GM12878 (cell line): ENCODE data around the gene UBB. TPM values are rescaled to one million over a fixed set of nuclear protein-coding genes. Genes with fewer than 3 reads are reported as not detected.
A peak's percentile ranks its signal among the peaks of the same experiment; 100 is the strongest.

Source experiments
- ATAC-seq: fragments of 200-7000 bp; cut with Tn5 transposase; 3 replicates; pipeline ENCODE4 v1.9.1; 2020; ENCODE audit warnings: mild to moderate bottlenecking, moderate library complexity
- Bru-seq: library from RNA; stranded (reverse); fragments of 400-500 nt; gene quantifications from one replicate; lab custom pipeline; 2021; lab: Mats Ljungman, UMichigan
- BruChase-seq, 2 experiments: library from RNA; stranded (reverse); fragments of 400-500 nt; gene quantifications; one replicate each; lab custom pipeline; 2021; lab: Mats Ljungman, UMichigan
- BruUV-seq: library from RNA; stranded (reverse); fragments of 400-500 nt; replicated peaks from 2 replicates; lab custom pipeline; 2021; lab: Mats Ljungman, UMichigan
- CTCF ChIA-PET: fragments of 300-600 bp; sonication (Branson Sonifier 250); formaldehyde crosslinking; extraction: SDS; loops from one replicate; lab custom pipeline; 2021; ENCODE audit warnings: inconsistent platforms; lab: Yijun Ruan, JAX
- POLR2A ChIA-PET: fragments of 350-600 bp; formaldehyde crosslinking; extraction: SDS; loops from one replicate; lab custom pipeline; 2021; ENCODE audit warnings: inconsistent platforms; lab: Charles Lee
- RAD21 ChIA-PET: fragments of 300-600 bp; sonication (Branson Sonifier 250); formaldehyde crosslinking; loops from one replicate; lab custom pipeline; 2023; ENCODE audit warnings: antibody characterized with exemption; ENCODE audit not compliant: unreplicated experiment; lab: Charles Lee
- SMC1A ChIA-PET: fragments of 300-600 bp; sonication (Branson Sonifier 250); formaldehyde crosslinking; loops from one replicate; lab custom pipeline; 2023; ENCODE audit not compliant: unreplicated experiment, uncharacterized antibody; lab: Charles Lee
- DNase-seq: peaks from one replicate; pipeline ENCODE4 v3.0.0-alpha.2; 2011; ENCODE audit warnings: low read depth, low spot score
- FAIRE-seq: peaks from 3 replicates; lab custom pipeline; 2011; peaks lifted over from hg19 to GRCh38; lab: Jason Lieb, UNC
- H2AFZ ChIP-seq: 2 replicates; pipeline ENCODE4 v1.6.0; 2011; ENCODE audit warnings: low read depth, low read length, control low read depth; ENCODE audit not compliant: control insufficient read depth
- H3K27ac ChIP-seq: 2 replicates; pipeline ENCODE4 v1.5.1; 2011; ENCODE audit warnings: control low read depth; ENCODE audit not compliant: control insufficient read depth, insufficient read depth
- H3K27me3 ChIP-seq, 2 experiments: replicated peaks in 1 of 2; 2 replicates each; pipeline versions ENCODE4 v1.6.0 to v1.6.1; 2011; ENCODE audit warnings: low read length in 1 of 2; ENCODE audit not compliant: control insufficient read depth in 2 of 2, insufficient read depth in 2 of 2
- H3K36me3 ChIP-seq, 2 experiments: 2 replicates each; pipeline ENCODE4 v1.5.1; 2011; ENCODE audit warnings: low read length in 1 of 2; ENCODE audit not compliant: control insufficient read depth in 2 of 2, insufficient read depth in 2 of 2
- H3K4me1 ChIP-seq: 2 replicates; pipeline ENCODE4 v1.6.1; 2011; ENCODE audit warnings: mild to moderate bottlenecking, low read length, moderate library complexity, mixed read lengths; ENCODE audit not compliant: control insufficient read depth, insufficient read depth
- H3K4me2 ChIP-seq: 2 replicates; pipeline ENCODE4 v1.6.0; 2011; ENCODE audit warnings: control low read depth; ENCODE audit not compliant: control insufficient read depth, insufficient read depth
- H3K4me3 ChIP-seq: fragments of 200-600 bp; sonication (generic); 2 replicates; pipeline ENCODE4 v1.5.1; 2016
- H3K79me2 ChIP-seq: 2 replicates; pipeline ENCODE4 v1.6.0; 2011; ENCODE audit warnings: low read length; ENCODE audit not compliant: control insufficient read depth, insufficient read depth
- H3K9ac ChIP-seq: 2 replicates; pipeline ENCODE4 v1.8.0; 2011; ENCODE audit warnings: low read length, control low read depth, mixed read lengths; ENCODE audit not compliant: control insufficient read depth, insufficient read depth
- H3K9me3 ChIP-seq: replicated peaks from 3 replicates; pipeline ENCODE4 v1.5.1; 2011; ENCODE audit warnings: mild to moderate bottlenecking, low read length; ENCODE audit not compliant: control insufficient read depth, insufficient read depth
- H4K20me1 ChIP-seq: 2 replicates; pipeline ENCODE4 v1.6.0; 2011; ENCODE audit not compliant: control insufficient read depth, insufficient read depth
- CHD1 ChIP-seq: IDR thresholded peaks from 2 replicates; pipeline ENCODE4 v1.6.1; 2012; ENCODE audit warnings: low read depth, low read length, improper control_type of control experiment
- HSF1 ChIP-seq: fragments of 150-350 bp; IDR thresholded peaks from 2 replicates; pipeline ENCODE4 v1.6.1; 2014; ENCODE audit warnings: mild to moderate bottlenecking, low read depth, low read length
- KLF5 ChIP-seq: fragments of 450-650 bp; IDR thresholded peaks from 2 replicates; pipeline ENCODE4 v1.6.1; 2014; ENCODE audit warnings: mild to moderate bottlenecking; ENCODE audit not compliant: partially characterized antibody
- NRF1 ChIP-seq: conservative IDR thresholded peaks from 2 replicates; pipeline ENCODE4 v1.6.1; 2011; ENCODE audit warnings: mild to moderate bottlenecking, low read depth, low read length, improper control_type of control experiment
- POLR2A ChIP-seq: IDR thresholded peaks from 2 replicates; pipeline ENCODE4 v1.6.1; 2011; ENCODE audit warnings: low read depth, mild to moderate bottlenecking, low read length
- RELA ChIP-seq: fragments of 450-650 bp; IDR thresholded peaks from 2 replicates; pipeline ENCODE4 v1.8.0; 2014; ENCODE audit warnings: borderline replicate concordance; ENCODE audit not compliant: partially characterized antibody
- SMAD1 ChIP-seq: fragments of 450-650 bp; IDR thresholded peaks from 2 replicates; pipeline ENCODE4 v1.6.1; 2018; ENCODE audit warnings: mild to moderate bottlenecking, low read depth; ENCODE audit not compliant: partially characterized antibody
- SP1 ChIP-seq: IDR thresholded peaks from one replicate; pipeline ENCODE4 v1.6.1; 2011; ENCODE audit warnings: low read depth, low read length
- ZNF384 ChIP-seq: IDR thresholded peaks from 2 replicates; pipeline ENCODE4 v1.6.1; 2012; ENCODE audit warnings: low read depth, mild to moderate bottlenecking, low read length, improper control_type of control experiment, borderline replicate concordance
- ZNF687 ChIP-seq: fragments of 450-650 bp; IDR thresholded peaks from 2 replicates; pipeline ENCODE4 v1.6.1; 2017; ENCODE audit warnings: mild to moderate bottlenecking, moderate library complexity
- ZSCAN29 ChIP-seq: fragments of 450-650 bp; IDR thresholded peaks from 2 replicates; pipeline ENCODE4 v1.6.1; 2017; ENCODE audit warnings: mild to moderate bottlenecking, moderate library complexity
- WGBS: methylation state at CpG from one replicate; pipeline ENCODE4 v1.1.6; 2016; ENCODE audit warnings: low lambda C conversion rate; ENCODE audit not compliant: insufficient replicate concordance, insufficient coverage; ENCODE audit errors: missing lambda C conversion rate; 5-methylcytosine and 5-hydroxymethylcytosine counted together
- in situ Hi-C: fragments of 300-500 bp; cut with MboI; formaldehyde crosslinking; loops from 9 replicates; pipeline ENCODE4 v1.14.3; 2018; ENCODE audit warnings: mixed read lengths
- intact Hi-C: fragments of 100-400 bp; cut with micrococcal nuclease; formaldehyde crosslinking; loops from one replicate; pipeline ENCODE4 v1.14.2; 2022; ENCODE audit not compliant: unreplicated experiment
- long read RNA-seq, 2 experiments: library from polyadenylated mRNA; unstranded; transcript quantifications; one replicate each; pipeline ENCODE4 v2.0.0, GENCODE V29; 2019 to 2020
- polyA minus RNA-seq, 3 experiments: library from RNA; depleted of rRNA, polyadenylated mRNA; stranded (reverse); fragments of >200 nt; gene quantifications; 2 replicates each; pipeline ENCODE4 v1.2.3, GENCODE V29; 2011
- polyA plus RNA-seq, 11 experiments: library from polyadenylated mRNA; depleted of rRNA in 4 of 11; unstranded in 6 of 11; stranded (reverse) in 5 of 11; fragments of >200 nt; fragmentation: Nextera tagmentation in 4 of 11; fragmentation: Illumina TruSeq in 1 of 11; extraction: Ambion mirVana in 4 of 11; extraction: Trizol in 1 of 11; gene quantifications; 1 replicate in 1 of 11; 2 replicates in 10 of 11; pipeline versions ENCODE4 v1.2.1 to v1.2.3, GENCODE V29; 2011 to 2016; ENCODE audit warnings: inconsistent platforms in 2 of 11, missing spikeins in 2 of 11, low read depth in 1 of 11
- total RNA-seq, 4 experiments: library from RNA; depleted of rRNA in 3 of 4; stranded (reverse); fragments of >200 nt in 3 of 4; fragmentation: Illumina TruSeq in 1 of 4; extraction: Trizol in 1 of 4; gene quantifications; 2 replicates each; pipeline versions ENCODE4 v1.2.1 to v1.2.3, GENCODE V29; 2013 to 2021

The UBB gene
- 114 and 119 TPM in 2 replicates for total RNA-seq (2013; cell fraction: nucleolus; rRNA removed)
- total RNA-seq (2014; rRNA removed) (2,686 and 2,754 TPM in 2 replicates), total RNA-seq (2014; rRNA removed; fragmentation: Illumina TruSeq; extraction: Trizol) (1,488 and 1,495 TPM in 2 replicates), total RNA-seq (2021) (1,455 and 1,463 TPM in 2 replicates), polyA plus RNA-seq (2011; rRNA removed) (608 and 1,133 TPM in 2 replicates), polyA plus RNA-seq (2014; fragmentation: Illumina TruSeq; extraction: Trizol) (1,621 and 1,633 TPM in 2 replicates), polyA plus RNA-seq (2014; fragmentation: Nextera tagmentation; extraction: Ambion mirVana) (1,000 to 10,000 TPM; 4,008 to 4,246 TPM), polyA plus RNA-seq (2014; rRNA removed) (2,006 and 2,356 TPM in 2 replicates), polyA plus RNA-seq (2016; fragmentation: Nextera tagmentation; extraction: Ambion mirVana) (1,000 to 10,000 TPM; 2,193 to 2,309 TPM), polyA minus RNA-seq (2011; rRNA and poly(A)+ RNA removed) (1,101 and 1,306 TPM in 2 replicates), Bru-seq, nascent RNA (percentile 99 among the genes with signal in this experiment), BruChase-seq, experiment 1, labeled RNA remaining after a 6-hour chase (percentile 100 among the genes with signal in this experiment), BruChase-seq, experiment 2, labeled RNA remaining after a 2-hour chase (percentile 100 among the genes with signal in this experiment)
- polyA plus RNA-seq (2011; ENCODE audit: low read depth), result 1,026 TPM
- polyA plus RNA-seq (2011; cell fraction: cytosol; rRNA removed), result 2,029 and 2,469 TPM in 2 replicates
- 935 and 994 TPM in 2 replicates for polyA plus RNA-seq (2011; cell fraction: nucleus; rRNA removed)
- 1,643 and 1,891 TPM in 2 replicates for polyA plus RNA-seq (2012)
- 411 and 476 TPM in 2 replicates for polyA minus RNA-seq (2011; cell fraction: cytosol; rRNA and poly(A)+ RNA removed)
- polyA minus RNA-seq (2011; cell fraction: nucleus; rRNA and poly(A)+ RNA removed), result 196 and 307 TPM in 2 replicates
- long read RNA-seq, experiment 1, transcript UBB-201 (2 exons, 1,225 nt), result major isoform, 448 of 492 reads
- long read RNA-seq, experiment 1, transcript UBB-203 (2 exons, 1,012 nt), result minor isoform, 19 of 492 reads
- long read RNA-seq, experiment 1, partial matches to known transcripts, result 0 of 492 reads
- long read RNA-seq, experiment 1, other reads (novel, unspliced or antisense), result 19 of 492 reads
- long read RNA-seq, experiment 2, transcript UBB-203 (2 exons, 1,012 nt), result minor isoform, 68 of 2,622 reads
- long read RNA-seq, experiment 2, transcript UBB-201 (2 exons, 1,225 nt), result major isoform, 2,468 of 2,622 reads
- long read RNA-seq, experiment 2, transcript UBB-202 (2 exons, 1,014 nt), result minor isoform, 32 of 2,622 reads
- long read RNA-seq, experiment 2, partial matches to known transcripts, result 0 of 2,622 reads
- long read RNA-seq, experiment 2, other reads (novel, unspliced or antisense), result 52 of 2,622 reads

- RAD21 ChIA-PET, result interaction anchor here (0.9 to 2.3 kb wide), 9 partner anchors 17 to 95 kb away, joined by 3 to 18 read pairs (median 4); partner anchors contain the start of gene TRPV2
- H3K79me2 ChIP-seq, result peaks cover 31% of the 10 kb centered on the region
- H3K27ac ChIP-seq, result peak within 1 kb of the TSS; percentile 100
- SMC1A ChIA-PET, result interaction anchor here (0.7 to 3.0 kb wide), 7 partner anchors 15 to 61 kb away, joined by 3 to 25 read pairs (median 5); partner anchors contain the start of gene TRPV2
- H3K4me2 ChIP-seq, result peak within 1 kb of the TSS; percentile 83
- H3K9me3 ChIP-seq, result no peaks in the 10 kb centered on the region; the same call in 2 of the 3 replicates
- ATAC-seq, result peak; percentile 97
- H3K36me3 ChIP-seq, result peaks cover 4 to 11% of the 10 kb centered on the region in 2 experiments
- H3K9ac ChIP-seq, result peak within 1 kb of the TSS; percentile 85
- BruUV-seq, result no TSS peak
- FAIRE-seq, result no peak
- WGBS, result under 1% methylated on average over 59 of the region's 67 CpGs
- in situ Hi-C loops (loop anchor here (5.0 kb wide), 1 partner anchor 36 kb away; the partner anchor contains the start of gene TRPV2), intact Hi-C loops (loop anchor here (2.0 kb wide), 1 partner anchor 58 kb away; no protein-coding TSS in a partner anchor)
- peak within 1 kb of the TSS; percentile 99 for H2AFZ ChIP-seq
- peaks cover 4% of the 10 kb centered on the region for H4K20me1 ChIP-seq
- peak within 1 kb of the TSS; percentile 76 for H3K4me3 ChIP-seq
- peak; percentile 89 for DNase-seq
- CTCF ChIA-PET, result interaction anchor here (0.5 to 4.5 kb wide), 9 partner anchors 17 to 140 kb away, joined by 3 to 53 read pairs (median 4); partner anchors contain the start of gene TRPV2
- H3K4me1 ChIP-seq, result peaks cover 16% of the 10 kb centered on the region
- POLR2A ChIA-PET, result interaction anchor here (0.6 to 3.2 kb wide), 12 partner anchors 11 to 155 kb away, joined by 3 to 37 read pairs (median 6); partner anchors contain the start of gene TRPV2
- no peaks in the 10 kb centered on the region for H3K27me3 ChIP-seq
- TF ChIP-seq ZSCAN29, result no peak
- peak; percentile 69 for TF ChIP-seq SP1
- peak; percentile 100 for TF ChIP-seq POLR2A
- no peak for TF ChIP-seq CHD1
- TF ChIP-seq NRF1, result peak; percentile 44; the same call in 1 of the 2 replicates
- TF ChIP-seq HSF1, result peak; percentile 99; the same call in 1 of the 2 replicates
- peak; percentile 78 for TF ChIP-seq RELA
- TF ChIP-seq ZNF384, result no peak
- TF ChIP-seq KLF5, result peak; percentile 92
- TF ChIP-seq ZNF687, result peak; percentile 92
- peak; percentile 95 for TF ChIP-seq SMAD1
These were observed at the start of gene UBB for GRCh38 chr17:16380640-16381495. Gene UBB (plus strand): TSS chr17:16381091. CDS start chr17:16381908, 817 bp downstream.
